Stomach (tissue), 4 donors: ENCODE data around the gene DOCK6.

Experiments used
- CTCF ChIP-seq, 7 experiments: fragments of 450-650 bp in 4 of 7; fragments of 200-600 bp in 3 of 7; sonication (generic) in 3 of 7; IDR thresholded peaks; one replicate each; pipeline ENCODE4 v1.5.1; 2016 to 2019; ENCODE audit warnings: antibody characterized with exemption in 7 of 7, control low read depth in 2 of 7, mild to moderate bottlenecking in 1 of 7
- POLR2A ChIP-seq, 4 donors: fragments of 450-650 bp; IDR thresholded peaks; one replicate each; pipeline ENCODE4 v1.6.1; 2016; ENCODE audit warnings: antibody characterized with exemption in 4 of 4, control low read depth in 2 of 4, mild to moderate bottlenecking in 1 of 4, moderate library complexity in 1 of 4

GRCh38 chr19:11299946-11300810, 37.9 kb upstream of the DOCK6 start:
- no peak for TF ChIP-seq POLR2A (IDR thresholded peaks at IDR 0.05)
- TF ChIP-seq CTCF (IDR thresholded peaks at IDR 0.05): no peak
